Ramos (cell line): ENCODE data around the gene LINC00305.

Source experiments
- in situ Hi-C: fragments of 300-500 bp; cut with MboI; formaldehyde crosslinking; loops from one replicate; pipeline ENCODE4 v1.14.3; 2022; ENCODE audit warnings: low sequenced_read_pairs; ENCODE audit not compliant: unreplicated experiment

The LINC00305 gene

GRCh38 chr18:64148988-64149387 lies at the start of gene LINC00305:
Gene LINC00305 (minus strand): TSS chr18:64149088.
- in situ Hi-C loops = no loop called here

GRCh38 chr18:64191069-64191468 lies 42.2 kb upstream of the LINC00305 start:
- in situ Hi-C loops = no loop called here

GRCh38 chr18:64185987-64186386 lies 37.1 kb upstream of the LINC00305 start:
- in situ Hi-C loops = no loop called here

GRCh38 chr18:64183665-64184064 lies 34.8 kb upstream of the LINC00305 start:
- in situ Hi-C loops = no loop called here

- in situ Hi-C loops = no loop called here
Observed at GRCh38 chr18:64180617-64181016, 31.7 kb upstream of the LINC00305 start.

- in situ Hi-C loops = no loop called here
Observed at GRCh38 chr18:64180171-64180570, 31.3 kb upstream of the LINC00305 start.

GRCh38 chr18:64179556-64180080 lies 30.7 kb upstream of the LINC00305 start:
- in situ Hi-C loops = no loop called here

GRCh38 chr18:64178860-64179259 lies 30.0 kb upstream of the LINC00305 start:
- in situ Hi-C loops = no loop called here

- in situ Hi-C loops = no loop called here
Observed at GRCh38 chr18:64175432-64175831, 26.5 kb upstream of the LINC00305 start.

GRCh38 chr18:64171576-64171975 lies 22.7 kb upstream of the LINC00305 start:
- in situ Hi-C loops = no loop called here

- in situ Hi-C loops = no loop called here
Observed at GRCh38 chr18:64167408-64167925, 18.6 kb upstream of the LINC00305 start.

- in situ Hi-C loops = no loop called here
Observed at GRCh38 chr18:64165906-64166305, 17.0 kb upstream of the LINC00305 start.

- in situ Hi-C loops = no loop called here
Observed at GRCh38 chr18:64164883-64165282, 16.0 kb upstream of the LINC00305 start.

- in situ Hi-C loops = no loop called here
Observed at GRCh38 chr18:64149916-64150438, 1.1 kb upstream of the LINC00305 start.

GRCh38 chr18:64142904-64143303 lies 6.0 kb downstream of the LINC00305 start:
- in situ Hi-C loops = no loop called here

GRCh38 chr18:64137914-64138313 lies 11.0 kb downstream of the LINC00305 start:
- in situ Hi-C loops = no loop called here

GRCh38 chr18:64134044-64134747 lies 14.7 kb downstream of the LINC00305 start:
- in situ Hi-C loops = no loop called here

- in situ Hi-C loops = no loop called here
Observed at GRCh38 chr18:64132871-64133270, 16.0 kb downstream of the LINC00305 start.

GRCh38 chr18:64131314-64131713 lies 17.6 kb downstream of the LINC00305 start:
- in situ Hi-C loops = no loop called here

- in situ Hi-C loops = no loop called here
Observed at GRCh38 chr18:64127172-64127571, 21.7 kb downstream of the LINC00305 start.

GRCh38 chr18:64119916-64120315 lies 29.0 kb downstream of the LINC00305 start:
- in situ Hi-C loops = no loop called here

- in situ Hi-C loops = no loop called here
Observed at GRCh38 chr18:64118406-64118805, 30.5 kb downstream of the LINC00305 start.
